NT2/D1 (cell line): ENCODE measurements around the gene KIAA1217.

Experiments
- YY1 ChIP-seq: IDR thresholded peaks from 2 replicates; pipeline ENCODE4 v1.6.1; 2011; ENCODE audit not compliant: insufficient read length, insufficient read depth
- ZNF274 ChIP-seq: IDR thresholded peaks from 2 replicates; pipeline ENCODE4 v1.6.1; 2011; ENCODE audit warnings: mild to moderate bottlenecking, low read depth, low read length

- TF ChIP-seq ZNF274, result no peak
- no peak for TF ChIP-seq YY1
Measured at GRCh38 chr10:24174014-24174413, 34.9 kb upstream of the KIAA1217 start.
